GM12878 (cell line): ENCODE results near the gene NUDT22. TPM values are rescaled to one million over a fixed set of nuclear protein-coding genes. Genes with fewer than 3 reads are reported as not detected.
A peak's percentile ranks its signal among the peaks of the same experiment; 100 is the strongest.

Source experiments
- ATAC-seq: fragments of 200-7000 bp; cut with Tn5 transposase; 3 replicates; pipeline ENCODE4 v1.9.1; 2020; ENCODE audit warnings: mild to moderate bottlenecking, moderate library complexity
- BruUV-seq: library from RNA; stranded (reverse); fragments of 400-500 nt; replicated peaks from 2 replicates; lab custom pipeline; 2021; lab: Mats Ljungman, UMichigan
- CTCF ChIA-PET: fragments of 300-600 bp; sonication (Branson Sonifier 250); formaldehyde crosslinking; extraction: SDS; loops from one replicate; lab custom pipeline; 2021; ENCODE audit warnings: inconsistent platforms; lab: Yijun Ruan, JAX
- POLR2A ChIA-PET: fragments of 350-600 bp; formaldehyde crosslinking; extraction: SDS; loops from one replicate; lab custom pipeline; 2021; ENCODE audit warnings: inconsistent platforms; lab: Charles Lee
- RAD21 ChIA-PET: fragments of 300-600 bp; sonication (Branson Sonifier 250); formaldehyde crosslinking; loops from one replicate; lab custom pipeline; 2023; ENCODE audit warnings: antibody characterized with exemption; ENCODE audit not compliant: unreplicated experiment; lab: Charles Lee
- SMC1A ChIA-PET: fragments of 300-600 bp; sonication (Branson Sonifier 250); formaldehyde crosslinking; loops from one replicate; lab custom pipeline; 2023; ENCODE audit not compliant: unreplicated experiment, uncharacterized antibody; lab: Charles Lee
- DNase-seq: peaks from one replicate; pipeline ENCODE4 v3.0.0-alpha.2; 2011; ENCODE audit warnings: low read depth, low spot score
- FAIRE-seq: peaks from 3 replicates; lab custom pipeline; 2011; peaks lifted over from hg19 to GRCh38; lab: Jason Lieb, UNC
- H2AFZ ChIP-seq: 2 replicates; pipeline ENCODE4 v1.6.0; 2011; ENCODE audit warnings: low read depth, low read length, control low read depth; ENCODE audit not compliant: control insufficient read depth
- H3K27ac ChIP-seq: 2 replicates; pipeline ENCODE4 v1.5.1; 2011; ENCODE audit warnings: control low read depth; ENCODE audit not compliant: control insufficient read depth, insufficient read depth
- H3K27me3 ChIP-seq, 2 experiments: replicated peaks in 1 of 2; 2 replicates each; pipeline versions ENCODE4 v1.6.0 to v1.6.1; 2011; ENCODE audit warnings: low read length in 1 of 2; ENCODE audit not compliant: control insufficient read depth in 2 of 2, insufficient read depth in 2 of 2
- H3K36me3 ChIP-seq, 2 experiments: 2 replicates each; pipeline ENCODE4 v1.5.1; 2011; ENCODE audit warnings: low read length in 1 of 2; ENCODE audit not compliant: control insufficient read depth in 2 of 2, insufficient read depth in 2 of 2
- H3K4me1 ChIP-seq: 2 replicates; pipeline ENCODE4 v1.6.1; 2011; ENCODE audit warnings: mild to moderate bottlenecking, low read length, moderate library complexity, mixed read lengths; ENCODE audit not compliant: control insufficient read depth, insufficient read depth
- H3K4me2 ChIP-seq: 2 replicates; pipeline ENCODE4 v1.6.0; 2011; ENCODE audit warnings: control low read depth; ENCODE audit not compliant: control insufficient read depth, insufficient read depth
- H3K4me3 ChIP-seq: fragments of 200-600 bp; sonication (generic); 2 replicates; pipeline ENCODE4 v1.5.1; 2016
- H3K79me2 ChIP-seq: 2 replicates; pipeline ENCODE4 v1.6.0; 2011; ENCODE audit warnings: low read length; ENCODE audit not compliant: control insufficient read depth, insufficient read depth
- H3K9ac ChIP-seq: 2 replicates; pipeline ENCODE4 v1.8.0; 2011; ENCODE audit warnings: low read length, control low read depth, mixed read lengths; ENCODE audit not compliant: control insufficient read depth, insufficient read depth
- H3K9me3 ChIP-seq: replicated peaks from 3 replicates; pipeline ENCODE4 v1.5.1; 2011; ENCODE audit warnings: mild to moderate bottlenecking, low read length; ENCODE audit not compliant: control insufficient read depth, insufficient read depth
- H4K20me1 ChIP-seq: 2 replicates; pipeline ENCODE4 v1.6.0; 2011; ENCODE audit not compliant: control insufficient read depth, insufficient read depth
- CEBPZ ChIP-seq: fragments of 150-350 bp; IDR thresholded peaks from 2 replicates; pipeline ENCODE4 v1.6.1; 2016; ENCODE audit warnings: low read depth, low read length
- CHD1 ChIP-seq: IDR thresholded peaks from 2 replicates; pipeline ENCODE4 v1.6.1; 2012; ENCODE audit warnings: low read depth, low read length, improper control_type of control experiment
- CHD4 ChIP-seq: fragments of 200-600 bp; sonication (generic); IDR thresholded peaks from 2 replicates; pipeline ENCODE4 v1.6.1; 2016; ENCODE audit warnings: mild to moderate bottlenecking
- EGR1 ChIP-seq, 2 experiments: IDR thresholded peaks; 1 replicate in 1 of 2; 2 replicates in 1 of 2; pipeline ENCODE4 v1.6.1; 2011 to 2012; ENCODE audit warnings: low read depth in 2 of 2, low read length in 2 of 2, borderline replicate concordance in 1 of 2, mild to moderate bottlenecking in 1 of 2, moderate library complexity in 1 of 2
- MEF2B ChIP-seq: fragments of 450-650 bp; IDR thresholded peaks from 2 replicates; pipeline ENCODE4 v1.6.1; 2018; ENCODE audit warnings: mild to moderate bottlenecking, moderate library complexity; ENCODE audit not compliant: partially characterized antibody, poor library complexity, severe bottlenecking
- PKNOX1 ChIP-seq: fragments of 450-650 bp; IDR thresholded peaks from 2 replicates; pipeline ENCODE4 v1.6.1; 2016; ENCODE audit warnings: mild to moderate bottlenecking
- SMC3 ChIP-seq: IDR thresholded peaks from 2 replicates; pipeline ENCODE4 v1.6.1; 2011; ENCODE audit warnings: low read length, improper control_type of control experiment, borderline replicate concordance
- WRNIP1 ChIP-seq: IDR thresholded peaks from 2 replicates; pipeline ENCODE4 v1.6.1; 2011; ENCODE audit warnings: low read depth, low read length, improper control_type of control experiment, borderline replicate concordance
- ZBED1 ChIP-seq: IDR thresholded peaks from 2 replicates; pipeline ENCODE4 v1.6.1; 2016; ENCODE audit warnings: borderline replicate concordance
- WGBS: methylation state at CpG from one replicate; pipeline ENCODE4 v1.1.6; 2016; ENCODE audit warnings: low lambda C conversion rate; ENCODE audit not compliant: insufficient replicate concordance, insufficient coverage; ENCODE audit errors: missing lambda C conversion rate; 5-methylcytosine and 5-hydroxymethylcytosine counted together
- in situ Hi-C: fragments of 300-500 bp; cut with MboI; formaldehyde crosslinking; loops from 9 replicates; pipeline ENCODE4 v1.14.3; 2018; ENCODE audit warnings: mixed read lengths
- intact Hi-C: fragments of 100-400 bp; cut with micrococcal nuclease; formaldehyde crosslinking; loops from one replicate; pipeline ENCODE4 v1.14.2; 2022; ENCODE audit not compliant: unreplicated experiment
- polyA plus RNA-seq, 11 experiments: library from polyadenylated mRNA; depleted of rRNA in 4 of 11; unstranded in 6 of 11; stranded (reverse) in 5 of 11; fragments of >200 nt; fragmentation: Nextera tagmentation in 4 of 11; fragmentation: Illumina TruSeq in 1 of 11; extraction: Ambion mirVana in 4 of 11; extraction: Trizol in 1 of 11; gene quantifications; 1 replicate in 1 of 11; 2 replicates in 10 of 11; pipeline versions ENCODE4 v1.2.1 to v1.2.3, GENCODE V29; 2011 to 2016; ENCODE audit warnings: inconsistent platforms in 2 of 11, missing spikeins in 2 of 11, low read depth in 1 of 11
- total RNA-seq, 4 experiments: library from RNA; depleted of rRNA in 3 of 4; stranded (reverse); fragments of >200 nt in 3 of 4; fragmentation: Illumina TruSeq in 1 of 4; extraction: Trizol in 1 of 4; gene quantifications; 2 replicates each; pipeline versions ENCODE4 v1.2.1 to v1.2.3, GENCODE V29; 2013 to 2021
- TF ChIP-seq, protein P1 (sequence below): IDR thresholded peaks from 2 replicates; pipeline ENCODE4 v1.6.1; 2012; ENCODE audit warnings: low read depth, low read length, improper control_type of control experiment
- TF ChIP-seq, protein P2 (sequence below): fragments of 450-650 bp; IDR thresholded peaks from 2 replicates; pipeline ENCODE4 v1.6.1; 2017; ENCODE audit warnings: antibody characterized with exemption, mild to moderate bottlenecking, moderate library complexity
- TF ChIP-seq, protein P3 (sequence below): fragments of 150-350 bp; IDR thresholded peaks from 2 replicates; pipeline ENCODE4 v1.6.1; 2014; ENCODE audit warnings: mild to moderate bottlenecking, low read depth, low read length

Gene NUDT22
- total and polyA plus RNA-seq, 10 of the 15 experiments (the other 5 are each of a cell fraction or from before 2014, with no cell fraction given), result 6.7 to 115 (median 64.7) TPM

DNA sequence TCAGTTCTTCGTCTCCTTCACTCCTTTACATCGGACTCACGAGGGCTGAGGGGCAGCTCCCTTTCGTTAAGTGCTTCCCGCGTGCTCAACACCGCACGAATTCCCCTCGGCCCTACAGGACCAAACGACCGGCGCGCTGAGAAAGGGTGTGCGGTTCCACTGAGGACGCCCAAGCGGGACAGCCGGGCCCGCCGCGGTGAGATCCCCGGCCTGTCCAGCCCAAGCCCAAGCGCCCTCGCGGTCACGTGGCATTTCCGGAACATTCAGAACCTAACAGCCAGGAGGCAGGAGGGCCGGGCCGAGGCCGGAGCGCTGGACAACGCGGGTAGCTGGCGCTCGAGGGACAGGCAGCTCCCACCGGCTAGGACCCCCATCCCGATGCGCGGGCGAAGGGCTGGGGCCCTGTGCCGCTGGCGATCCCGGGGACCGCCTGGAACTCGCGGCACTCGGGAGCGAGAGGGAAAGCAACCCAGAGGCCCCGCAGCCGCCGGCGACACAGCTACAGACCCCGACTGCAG, 40.8 kb upstream of the NUDT22 start:
- in situ Hi-C loops, result no loop called here
- H3K4me1 ChIP-seq, result peaks cover 20% of the 10 kb centered on the region
- WGBS, result 2% methylated on average over 47 of the region's 52 CpGs
- TSS peak; percentile 92 for BruUV-seq
- H3K4me3 ChIP-seq, result peak overlapping the region; percentile 80
- peak overlapping the region; percentile 53 for H2AFZ ChIP-seq
- ATAC-seq (peak; percentile 48), FAIRE-seq (no peak), DNase-seq (no peak)
- H3K36me3 ChIP-seq, result no peaks in the 10 kb centered on the region; a peak in 1 of 4 replicates
- intact Hi-C loops, result no loop called here
- H3K27ac ChIP-seq, result peak overlapping the region; percentile 68
- peak overlapping the region; percentile 80 for H3K9ac ChIP-seq
- peaks cover 3% of the 10 kb centered on the region; the same call in 1 of the 2 replicates for H4K20me1 ChIP-seq
- H3K27me3 ChIP-seq, result no peaks in the 10 kb centered on the region
- ChIA-PET CTCF (interaction anchor here (0.6 to 5.6 kb wide), 11 partner anchors 11 to 155 kb away, joined by 3 to 52 read pairs (median 5); partner anchors contain the start of genes FERMT3, PLCB3, PRDX5 and TRMT112), POLR2A (interaction anchor here (0.6 to 6.4 kb wide), 13 partner anchors 10 to 529 kb away, joined by 3 to 68 read pairs (median 4); partner anchors contain the start of genes ESRRA, FERMT3, FKBP2 and NUDT22), SMC1A (interaction anchor here (1.0 to 2.3 kb wide), 2 partner anchors 10 to 21 kb away, joined by 3 to 15 read pairs; partner anchors contain the start of gene FERMT3), RAD21 (interaction anchor here (1.0 to 2.5 kb wide), 4 partner anchors 19 to 170 kb away, joined by 3 to 32 read pairs (median 4); partner anchors contain the start of genes FERMT3 and MACROD1)
- no peaks in the 10 kb centered on the region for H3K9me3 ChIP-seq
- H3K79me2 ChIP-seq, result peaks cover 32% of the 10 kb centered on the region
- peak overlapping the region; percentile 98 for H3K4me2 ChIP-seq
- TF ChIP-seq, protein P1, sequence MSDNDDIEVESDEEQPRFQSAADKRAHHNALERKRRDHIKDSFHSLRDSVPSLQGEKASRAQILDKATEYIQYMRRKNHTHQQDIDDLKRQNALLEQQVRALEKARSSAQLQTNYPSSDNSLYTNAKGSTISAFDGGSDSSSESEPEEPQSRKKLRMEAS, result peak; percentile 9; the same call in 1 of the 2 replicates
- TF ChIP-seq CHD1 (no peak), CEBPZ (no peak), CHD4 (no peak), MEF2B (no peak), SMC3 (no peak), ZBED1 (no peak), WRNIP1 (no peak), EGR1 (IDR thresholded peaks at IDR 0.05; ENCODE audit: borderline replicate concordance in 1 of 2, low read depth in 2 of 2, low read length in 2 of 2) (no peak), PKNOX1 (no peak)
- TF ChIP-seq, protein P2, sequence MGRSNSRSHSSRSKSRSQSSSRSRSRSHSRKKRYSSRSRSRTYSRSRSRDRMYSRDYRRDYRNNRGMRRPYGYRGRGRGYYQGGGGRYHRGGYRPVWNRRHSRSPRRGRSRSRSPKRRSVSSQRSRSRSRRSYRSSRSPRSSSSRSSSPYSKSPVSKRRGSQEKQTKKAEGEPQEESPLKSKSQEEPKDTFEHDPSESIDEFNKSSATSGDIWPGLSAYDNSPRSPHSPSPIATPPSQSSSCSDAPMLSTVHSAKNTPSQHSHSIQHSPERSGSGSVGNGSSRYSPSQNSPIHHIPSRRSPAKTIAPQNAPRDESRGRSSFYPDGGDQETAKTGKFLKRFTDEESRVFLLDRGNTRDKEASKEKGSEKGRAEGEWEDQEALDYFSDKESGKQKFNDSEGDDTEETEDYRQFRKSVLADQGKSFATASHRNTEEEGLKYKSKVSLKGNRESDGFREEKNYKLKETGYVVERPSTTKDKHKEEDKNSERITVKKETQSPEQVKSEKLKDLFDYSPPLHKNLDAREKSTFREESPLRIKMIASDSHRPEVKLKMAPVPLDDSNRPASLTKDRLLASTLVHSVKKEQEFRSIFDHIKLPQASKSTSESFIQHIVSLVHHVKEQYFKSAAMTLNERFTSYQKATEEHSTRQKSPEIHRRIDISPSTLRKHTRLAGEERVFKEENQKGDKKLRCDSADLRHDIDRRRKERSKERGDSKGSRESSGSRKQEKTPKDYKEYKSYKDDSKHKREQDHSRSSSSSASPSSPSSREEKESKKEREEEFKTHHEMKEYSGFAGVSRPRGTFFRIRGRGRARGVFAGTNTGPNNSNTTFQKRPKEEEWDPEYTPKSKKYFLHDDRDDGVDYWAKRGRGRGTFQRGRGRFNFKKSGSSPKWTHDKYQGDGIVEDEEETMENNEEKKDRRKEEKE, result no peak
- TF ChIP-seq, protein P3, sequence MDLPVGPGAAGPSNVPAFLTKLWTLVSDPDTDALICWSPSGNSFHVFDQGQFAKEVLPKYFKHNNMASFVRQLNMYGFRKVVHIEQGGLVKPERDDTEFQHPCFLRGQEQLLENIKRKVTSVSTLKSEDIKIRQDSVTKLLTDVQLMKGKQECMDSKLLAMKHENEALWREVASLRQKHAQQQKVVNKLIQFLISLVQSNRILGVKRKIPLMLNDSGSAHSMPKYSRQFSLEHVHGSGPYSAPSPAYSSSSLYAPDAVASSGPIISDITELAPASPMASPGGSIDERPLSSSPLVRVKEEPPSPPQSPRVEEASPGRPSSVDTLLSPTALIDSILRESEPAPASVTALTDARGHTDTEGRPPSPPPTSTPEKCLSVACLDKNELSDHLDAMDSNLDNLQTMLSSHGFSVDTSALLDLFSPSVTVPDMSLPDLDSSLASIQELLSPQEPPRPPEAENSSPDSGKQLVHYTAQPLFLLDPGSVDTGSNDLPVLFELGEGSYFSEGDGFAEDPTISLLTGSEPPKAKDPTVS, result no peak
